Cerebellar cortex (tissue), 1 donor: Measurements from ENCODE around the gene DMWD.
"Not testable (repeated sequence)": the region's sequence is repeated elsewhere in the genome, so short reads cannot be mapped to it uniquely, and the experiment has no call there.

Experiments
- DNase-seq: peaks from one replicate; pipeline ENCODE4 v3.0.0-alpha.2; 2015; ENCODE audit warnings: low spot score

DMWD gene

DNA sequence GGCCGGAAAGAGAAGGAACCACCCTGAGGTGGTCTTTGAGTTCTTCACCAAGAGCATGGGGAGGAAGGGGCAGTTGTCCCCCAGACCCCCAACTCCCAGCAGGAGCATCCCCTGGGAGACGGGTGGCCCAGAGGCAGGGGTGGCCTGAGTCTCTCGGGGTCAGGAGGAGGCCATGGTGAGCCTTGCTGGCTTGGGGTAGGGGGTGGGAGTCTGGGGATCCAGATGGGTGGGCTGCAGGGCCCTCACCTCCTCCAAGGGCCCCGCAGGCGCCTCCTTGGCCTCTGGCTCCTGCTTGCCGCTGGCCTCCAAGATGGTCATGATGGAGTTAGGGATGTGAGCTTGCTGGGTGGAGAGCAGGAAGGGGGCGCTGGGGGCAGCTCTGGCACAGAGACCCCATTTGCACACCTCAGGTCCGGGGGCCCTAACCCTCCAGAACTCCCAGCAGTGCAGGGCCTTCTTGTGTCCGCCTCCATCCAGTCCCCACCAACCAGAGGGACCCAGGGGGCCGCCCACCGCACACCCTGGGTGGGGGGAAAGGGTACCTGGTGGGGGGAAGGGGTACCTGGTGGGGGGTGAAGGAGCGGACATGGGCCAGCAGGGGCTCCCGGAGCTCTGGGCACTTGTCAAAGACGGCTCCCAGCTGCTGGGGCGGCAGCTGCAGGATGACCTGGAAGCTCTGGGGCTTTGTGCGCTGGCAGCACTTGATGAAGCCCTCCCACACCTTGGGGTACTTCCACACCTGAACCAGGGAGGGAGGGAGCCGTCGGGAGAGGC, 23.8 kb upstream of the DMWD start:
- no peak for DNase-seq

DNA sequence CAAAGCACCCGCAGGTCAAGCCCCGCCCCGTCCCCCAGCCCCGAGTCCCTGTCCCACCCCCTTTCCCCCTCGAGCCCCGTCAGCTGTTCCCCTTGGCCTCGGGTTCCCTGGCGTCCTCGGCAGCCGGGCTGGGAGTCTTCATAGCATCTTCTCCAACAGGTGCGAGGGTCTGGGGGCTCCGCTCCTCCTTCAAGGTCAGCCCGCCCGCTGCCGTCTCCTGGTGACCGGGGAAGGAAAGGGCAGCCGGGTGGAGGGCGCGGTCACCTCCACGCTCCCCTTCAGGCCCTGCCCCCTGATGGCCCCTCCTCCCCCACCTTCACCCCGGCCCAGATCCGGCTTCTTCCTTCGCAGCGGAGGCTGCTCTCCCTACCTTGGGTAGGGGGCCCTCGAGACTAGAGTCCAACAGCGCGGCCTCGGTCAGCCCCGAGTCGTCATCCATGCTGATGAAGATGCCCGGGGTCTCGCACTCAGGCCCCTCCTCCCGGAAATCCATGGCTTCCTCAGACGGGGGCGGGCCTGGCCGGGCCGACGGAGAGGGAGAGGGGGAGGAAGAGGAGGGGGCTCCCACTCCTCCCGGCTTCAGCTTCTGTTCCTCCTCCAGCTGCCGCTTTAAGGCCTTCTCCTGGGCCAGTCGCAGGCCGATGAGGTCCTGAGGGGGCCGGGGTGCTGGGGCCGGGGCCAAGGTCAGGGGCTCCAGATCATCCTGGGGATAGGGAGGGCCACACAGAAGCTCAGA, 23.0 kb upstream of the DMWD start:
- DNase-seq: no peak

DNA sequence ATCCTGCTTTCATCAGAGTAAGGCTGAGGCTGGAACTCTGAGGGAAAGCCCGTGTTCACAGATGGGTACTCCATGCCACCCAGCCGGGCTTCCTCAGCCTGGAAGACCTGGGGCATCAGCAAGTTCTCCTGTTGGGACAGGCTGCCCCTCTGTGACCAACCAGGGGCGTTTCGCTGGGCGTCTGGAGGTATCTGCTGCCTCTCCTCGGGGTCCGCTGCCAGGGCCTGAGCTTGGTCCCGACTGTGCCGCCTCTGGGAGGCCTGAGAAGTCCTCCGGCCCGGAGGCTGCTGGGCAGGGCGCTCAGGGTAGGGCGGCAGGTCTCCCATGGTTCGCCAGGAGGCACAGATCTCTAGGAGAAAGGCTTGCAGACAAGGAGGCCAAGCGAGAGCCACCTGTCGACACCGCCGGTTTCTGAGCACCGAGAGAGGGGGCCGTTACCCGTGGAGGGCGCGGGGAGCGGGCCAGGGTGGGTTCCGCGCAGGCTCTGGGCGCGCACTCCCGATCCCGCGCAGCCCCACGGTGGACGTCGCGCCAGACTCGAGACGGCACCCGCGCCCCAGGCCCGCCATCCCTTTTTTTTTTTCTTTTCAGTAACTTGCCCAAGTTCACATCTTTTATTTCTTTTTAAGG, 22.3 kb upstream of the DMWD start, which contains the start of gene RSPH6A:
Gene RSPH6A (minus strand): TSS at position 458 of the 630 bp plus-strand sequence. CDS start 132 bp downstream, at position 326.
- DNase-seq: no peak

DNA sequence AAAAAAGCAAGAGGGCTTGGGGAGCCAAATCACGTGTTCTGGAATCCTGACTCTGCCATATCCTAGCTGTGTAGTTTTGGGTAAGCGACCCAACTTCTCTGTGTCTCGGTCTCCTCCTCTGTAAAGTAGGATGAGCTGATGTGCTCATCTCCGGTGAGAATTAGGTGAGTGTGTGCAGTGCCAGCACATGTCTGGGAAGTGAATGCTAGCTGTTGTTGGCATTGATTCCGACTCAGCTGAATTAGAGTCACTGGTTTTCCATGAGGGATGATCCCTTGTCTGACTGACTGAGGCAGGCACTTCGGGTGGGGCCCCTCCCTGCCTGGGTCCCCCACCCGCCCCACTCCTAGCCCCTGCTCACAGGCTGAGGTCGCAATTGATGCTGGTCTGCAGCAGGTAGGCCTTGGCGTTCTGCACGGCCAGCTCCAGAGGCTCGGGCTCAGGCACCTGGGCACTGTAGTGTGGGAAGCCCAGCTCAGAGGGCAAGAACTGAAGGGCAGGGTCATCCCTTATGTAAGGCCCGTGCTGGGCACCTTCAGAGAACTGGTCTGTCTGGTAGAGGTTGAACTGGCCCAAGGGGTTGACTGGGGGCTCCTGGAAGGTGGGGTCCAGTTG, 21.6 kb upstream of the DMWD start:
- DNase-seq: no peak

DNA sequence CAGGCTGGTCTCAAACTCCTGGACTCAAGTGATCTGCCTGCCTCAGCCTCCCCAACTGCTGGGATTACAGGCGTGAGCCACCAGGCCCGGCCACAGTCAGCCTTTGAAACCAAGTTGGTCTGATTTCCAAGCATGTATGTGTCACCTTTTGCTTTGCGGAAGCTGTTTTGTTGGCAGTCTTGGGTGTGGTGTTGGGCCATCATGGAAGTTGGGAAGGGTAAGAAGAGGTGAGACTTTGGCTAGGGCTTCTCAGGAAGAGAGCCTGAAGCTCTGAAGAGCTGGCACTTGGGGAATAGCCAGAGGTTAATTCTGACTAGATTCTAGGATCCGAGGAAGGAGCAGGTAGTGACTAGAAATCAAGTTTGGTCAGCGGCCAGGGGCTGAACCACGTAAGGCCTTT, 19.7 kb upstream of the DMWD start:
- DNase-seq: no peak

DNA sequence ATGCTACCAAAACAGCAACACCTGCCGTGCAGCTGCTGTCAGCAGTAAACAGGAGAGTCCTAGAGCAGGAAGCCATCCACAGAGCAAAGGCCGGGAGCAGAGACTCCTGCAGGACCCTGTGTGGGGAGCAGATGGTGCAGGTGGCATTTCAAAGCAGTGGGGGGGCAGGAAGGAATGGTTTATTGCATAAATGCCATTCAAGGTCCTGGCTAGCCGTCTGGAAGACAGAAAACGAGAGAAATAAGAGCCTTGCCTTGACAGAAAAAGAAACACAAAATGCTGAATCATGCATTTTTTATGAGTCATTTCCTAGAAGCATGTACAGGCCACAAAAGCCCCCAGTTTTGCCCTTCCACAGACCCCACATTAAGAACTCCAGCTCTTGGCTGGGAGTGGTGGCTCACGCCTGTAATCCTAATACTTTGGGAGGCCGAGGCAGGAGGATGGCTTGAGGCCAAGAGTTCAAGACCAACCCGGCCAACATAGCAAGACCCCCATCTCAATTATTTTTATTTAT, 17.1 kb upstream of the DMWD start:
- DNase-seq: no peak

DNA sequence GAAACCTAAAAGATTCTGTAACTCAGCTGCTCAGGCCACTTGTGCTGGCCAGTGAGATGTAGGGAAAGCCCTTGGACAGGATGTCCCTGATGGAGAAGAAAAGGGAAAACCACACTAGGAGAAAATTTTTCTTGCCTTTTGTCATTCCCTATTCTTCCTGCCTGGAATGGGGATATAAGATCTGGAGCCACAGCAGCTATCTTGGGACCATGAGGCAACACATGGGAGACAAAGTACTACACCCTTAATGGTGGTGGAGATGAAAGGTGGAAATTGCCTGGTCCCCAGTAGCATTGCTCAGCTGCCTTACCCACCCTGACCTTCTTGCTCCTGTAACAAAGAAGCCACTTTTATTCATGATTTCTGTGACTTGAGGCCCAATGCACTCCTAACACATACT, 13.1 kb upstream of the DMWD start:
- no peak for DNase-seq

DNA sequence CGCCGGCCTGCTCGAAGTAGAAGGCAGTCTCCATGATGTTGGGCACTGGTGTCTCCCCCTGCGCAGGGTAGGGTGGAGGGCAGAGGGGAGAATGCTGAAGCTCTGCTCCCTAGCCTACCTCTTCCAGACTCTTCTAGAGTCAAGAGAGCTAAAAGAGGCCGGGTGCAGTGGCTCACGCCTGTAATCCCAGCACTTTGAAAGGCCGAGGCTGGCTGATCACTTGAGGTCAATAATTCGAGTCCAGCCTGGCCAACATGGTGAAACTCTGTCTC, 12.2 kb upstream of the DMWD start:
- no peak for DNase-seq

DNA sequence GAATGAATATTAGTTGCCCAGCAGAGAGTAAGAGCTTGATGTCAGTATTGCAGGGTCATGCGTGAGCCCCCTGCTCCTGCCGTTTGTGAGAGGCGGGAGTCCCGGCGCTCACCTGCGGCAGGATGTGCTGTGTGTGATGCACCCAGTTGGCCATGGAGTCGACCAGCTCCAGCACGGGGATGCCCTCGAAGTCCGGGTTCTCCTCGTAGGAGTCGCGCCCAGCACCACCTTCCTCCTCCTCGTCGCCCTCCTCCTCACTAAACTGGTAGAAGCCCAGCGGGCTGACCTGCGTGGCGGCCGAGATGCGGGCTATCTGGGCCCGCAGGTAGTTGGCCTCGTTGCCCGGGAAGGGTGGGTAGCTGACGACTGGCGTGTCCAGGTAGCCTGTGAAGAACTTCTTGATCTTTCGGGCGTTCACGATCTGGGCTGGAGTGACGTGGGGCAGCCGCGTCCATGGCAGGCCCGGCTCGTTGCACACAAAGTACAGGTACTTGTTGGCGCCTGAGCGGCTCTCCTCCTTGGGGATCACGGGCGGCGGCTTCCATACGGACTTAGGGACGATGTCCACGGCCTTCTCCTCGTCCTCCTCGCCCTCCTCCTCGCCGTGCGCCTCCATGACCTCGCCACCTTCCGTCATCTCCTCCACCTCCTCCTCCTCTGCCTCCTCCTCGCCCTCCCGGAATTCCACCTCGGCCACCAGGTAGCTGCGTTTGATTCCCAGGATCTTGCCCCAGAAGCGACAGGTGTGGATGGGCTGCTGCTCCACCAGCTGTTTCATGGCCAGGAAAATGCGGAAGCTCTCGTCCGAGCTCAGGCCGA, 11.7 kb upstream of the DMWD start:
- DNase-seq: no peak

DNA sequence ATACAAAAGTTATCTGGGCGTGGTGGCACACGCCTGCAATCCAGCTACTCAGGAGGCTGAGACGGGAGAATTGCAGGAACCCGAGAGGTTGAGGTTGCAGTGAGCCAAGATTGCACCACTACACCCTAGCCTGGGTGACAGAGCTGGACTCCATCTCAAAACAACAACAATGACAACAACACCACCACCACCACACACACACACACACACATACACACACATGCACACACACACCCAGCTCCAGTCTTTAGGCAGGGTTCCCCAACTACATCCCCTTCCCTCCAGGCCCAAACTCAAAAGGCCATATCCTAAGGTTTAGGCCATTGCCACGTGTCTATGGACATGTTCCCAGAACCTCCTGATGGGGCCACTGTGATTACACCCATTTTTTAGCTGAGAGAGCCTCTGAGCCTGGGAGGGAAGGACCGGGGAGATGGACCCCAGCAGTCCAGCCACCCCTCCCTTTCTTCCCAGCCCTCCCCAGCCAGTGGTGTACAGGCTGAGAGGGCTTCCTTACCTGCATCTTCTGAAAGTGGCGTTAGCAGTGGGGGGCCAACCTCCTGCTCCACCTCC, 9.0 kb upstream of the DMWD start:
- DNase-seq: no peak

DNA sequence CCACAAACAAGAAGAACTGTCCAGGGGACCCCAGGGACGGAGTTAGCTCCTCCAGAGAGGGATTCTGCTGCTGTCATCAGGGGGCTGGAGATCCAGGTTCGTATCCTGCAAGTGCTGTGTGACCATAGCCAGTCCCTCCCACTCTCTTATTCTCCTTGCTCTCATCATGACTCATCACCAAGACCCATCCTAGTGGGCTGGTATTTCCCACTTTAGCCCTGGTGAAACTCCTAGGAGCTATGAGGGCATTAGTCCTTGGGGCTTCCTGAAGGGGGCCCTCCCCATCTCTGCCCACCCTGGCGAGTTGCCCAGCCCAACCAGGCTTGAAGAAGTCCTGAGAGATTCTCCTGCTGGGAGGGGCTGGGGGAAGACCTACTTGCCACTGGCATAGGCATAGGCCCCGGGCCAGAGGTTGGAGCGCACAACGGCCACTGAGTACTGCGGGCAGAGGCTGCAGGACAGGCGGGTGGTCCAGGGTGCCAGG, 7.5 kb upstream of the DMWD start:
- no peak for DNase-seq

DNA sequence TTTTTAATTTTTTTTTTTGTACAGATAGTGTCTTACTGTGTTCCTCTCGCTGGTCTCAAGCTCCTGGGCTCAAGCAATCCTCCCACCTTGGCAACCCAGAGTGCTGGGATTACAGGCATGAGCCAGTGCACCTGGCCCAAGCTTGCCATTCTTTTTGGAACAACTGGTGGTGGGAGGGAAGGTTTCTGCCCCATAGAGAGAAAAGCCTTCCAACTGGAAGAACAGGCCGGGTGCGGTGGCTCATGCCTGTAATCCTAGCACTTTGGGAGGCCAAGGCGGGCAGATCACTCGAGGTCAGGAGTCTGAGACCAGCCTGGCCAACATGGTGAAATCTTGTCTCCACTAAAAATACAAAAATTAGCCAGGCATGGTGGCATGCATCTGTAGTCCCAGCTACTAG, 6.9 kb upstream of the DMWD start:
- DNase-seq: not testable (repeated sequence)

DNA sequence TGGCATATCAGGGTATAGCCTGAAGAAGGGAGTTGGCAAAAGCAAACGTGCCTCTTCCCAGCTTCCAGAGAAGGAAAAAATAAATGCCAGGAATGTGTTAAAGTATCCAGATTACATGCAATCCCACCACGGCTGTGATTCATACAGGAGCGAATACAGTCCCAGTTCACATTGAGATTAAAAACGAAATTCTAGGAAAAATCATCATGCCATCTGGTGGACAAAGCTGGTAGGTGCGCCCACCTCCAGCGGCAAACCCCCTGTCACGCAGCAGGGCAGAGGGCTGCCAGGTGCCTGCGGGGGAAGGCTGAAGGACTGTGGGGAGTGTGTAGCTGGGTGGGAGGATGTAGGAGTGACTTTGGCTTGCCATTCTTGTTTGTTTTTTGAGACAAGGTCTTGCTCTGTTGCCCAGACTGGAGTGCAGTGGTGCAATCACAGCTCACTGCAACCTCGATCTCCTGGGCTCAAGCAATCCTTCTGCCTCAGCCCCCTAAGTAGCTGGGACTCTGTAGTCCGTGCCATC, 6.4 kb upstream of the DMWD start:
- DNase-seq: peak; percentile 61

DNA sequence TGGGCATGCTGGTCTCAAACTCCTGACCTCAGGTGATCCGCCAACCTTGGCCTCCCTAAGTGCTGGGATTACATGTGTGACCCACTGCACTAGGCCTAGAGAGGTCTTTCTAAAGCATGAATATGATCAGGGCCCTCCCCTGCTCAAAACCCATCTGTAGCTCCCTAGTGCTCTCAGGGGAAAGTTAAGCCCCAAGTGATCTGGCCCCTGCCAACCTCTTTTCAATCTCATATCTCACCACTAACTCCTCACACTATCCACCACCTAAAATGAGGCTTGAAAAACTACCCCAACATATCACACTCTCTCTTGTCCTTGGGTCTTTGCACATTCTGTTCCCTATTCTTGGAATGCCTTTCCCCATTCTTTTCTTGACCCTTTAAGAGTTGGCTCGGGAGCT, 2.0 kb upstream of the DMWD start:
- no peak for DNase-seq

DNA sequence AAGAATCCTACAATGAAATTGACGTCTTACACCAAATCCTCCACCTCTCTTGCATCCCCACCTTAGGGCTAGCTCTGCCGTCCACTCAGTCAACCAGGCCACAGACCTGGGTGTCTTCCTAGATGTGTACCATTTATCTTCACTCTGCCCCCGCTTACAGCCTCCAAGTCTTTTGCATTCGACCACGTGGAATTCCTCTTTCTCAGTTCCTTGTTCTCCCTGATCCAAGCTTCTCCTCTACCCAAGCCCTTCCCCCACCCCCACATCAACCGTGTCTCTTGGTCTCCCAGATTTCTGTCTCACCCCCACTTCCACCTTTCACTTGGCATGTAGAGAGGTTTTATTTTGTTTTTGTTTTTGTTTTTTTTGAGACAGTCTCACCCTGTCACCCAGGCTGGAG, 1.2 kb upstream of the DMWD start:
- DNase-seq: no peak

DNA sequence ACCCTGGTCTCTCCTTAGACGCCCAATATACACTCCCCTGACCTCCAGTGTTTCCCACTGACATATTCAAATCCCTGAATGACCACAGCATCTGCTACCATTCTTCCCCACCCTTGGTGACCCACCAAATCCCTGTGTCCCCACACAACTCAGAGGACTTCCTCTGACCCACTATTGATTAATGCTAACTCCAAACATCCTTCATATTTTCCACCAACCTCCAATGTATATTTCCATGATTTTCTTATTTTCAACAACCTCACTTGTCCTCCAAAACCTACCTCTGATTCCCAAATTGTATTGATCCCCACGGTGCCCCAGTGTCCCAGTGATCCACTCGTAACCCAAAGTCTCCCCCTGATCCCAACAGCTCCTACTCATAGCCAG, 526 bp upstream of the DMWD start:
- no peak for DNase-seq

DNA sequence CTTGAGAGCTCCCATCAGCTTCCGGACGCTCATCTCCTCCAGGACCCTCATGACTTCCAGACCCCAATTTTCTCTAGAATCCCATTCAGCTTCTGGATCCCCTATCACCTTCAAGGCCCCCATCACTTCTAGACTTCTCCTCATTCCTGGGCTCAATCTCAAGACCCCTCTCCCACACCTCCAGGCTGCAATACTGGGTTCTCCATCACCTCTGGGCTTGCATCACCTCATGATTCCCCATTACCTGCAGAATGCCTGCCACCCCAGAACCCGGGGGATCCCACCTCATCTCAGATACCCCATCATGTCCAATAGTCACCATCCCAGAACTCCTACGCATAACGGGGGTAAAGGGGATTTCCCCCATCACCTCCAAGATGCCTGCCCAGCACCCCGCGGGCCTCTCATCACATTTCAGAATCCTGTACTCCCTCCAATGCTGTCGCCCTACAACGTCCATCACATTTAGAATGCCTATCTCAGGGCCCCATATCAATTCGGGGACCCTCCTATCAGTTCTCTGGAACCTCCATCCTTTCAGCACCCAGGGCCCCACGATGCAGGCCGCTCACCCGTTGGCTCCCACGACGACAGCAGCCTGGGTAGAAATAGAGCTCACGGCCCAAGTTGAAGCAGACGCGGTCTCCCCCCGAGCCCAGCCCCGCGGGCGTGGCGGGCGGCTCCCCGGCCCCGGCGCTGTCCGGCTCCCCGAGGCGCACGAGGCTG, 738 bp downstream of the DMWD start:
- DNase-seq: no peak

DNA sequence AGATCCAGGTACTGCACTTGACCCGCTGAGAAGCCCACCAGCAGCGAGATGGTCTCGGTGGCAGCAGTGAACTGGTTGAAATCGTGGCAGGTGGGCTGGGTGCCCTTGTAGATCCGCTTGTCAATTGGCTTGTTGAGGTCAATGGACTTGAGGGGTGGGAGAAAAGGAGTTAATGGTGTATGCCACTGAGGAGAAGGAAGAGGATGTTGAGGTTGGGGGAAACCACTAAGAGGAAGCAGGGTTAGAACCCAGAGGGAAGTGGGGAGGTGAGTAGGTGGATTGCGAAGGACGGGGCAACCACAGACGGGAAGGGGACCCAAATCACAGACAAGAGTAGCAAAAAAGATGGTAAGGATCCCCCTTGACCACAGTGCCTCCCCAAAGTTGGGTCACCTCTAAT, 1.7 kb downstream of the DMWD start:
- no peak for DNase-seq

DNA sequence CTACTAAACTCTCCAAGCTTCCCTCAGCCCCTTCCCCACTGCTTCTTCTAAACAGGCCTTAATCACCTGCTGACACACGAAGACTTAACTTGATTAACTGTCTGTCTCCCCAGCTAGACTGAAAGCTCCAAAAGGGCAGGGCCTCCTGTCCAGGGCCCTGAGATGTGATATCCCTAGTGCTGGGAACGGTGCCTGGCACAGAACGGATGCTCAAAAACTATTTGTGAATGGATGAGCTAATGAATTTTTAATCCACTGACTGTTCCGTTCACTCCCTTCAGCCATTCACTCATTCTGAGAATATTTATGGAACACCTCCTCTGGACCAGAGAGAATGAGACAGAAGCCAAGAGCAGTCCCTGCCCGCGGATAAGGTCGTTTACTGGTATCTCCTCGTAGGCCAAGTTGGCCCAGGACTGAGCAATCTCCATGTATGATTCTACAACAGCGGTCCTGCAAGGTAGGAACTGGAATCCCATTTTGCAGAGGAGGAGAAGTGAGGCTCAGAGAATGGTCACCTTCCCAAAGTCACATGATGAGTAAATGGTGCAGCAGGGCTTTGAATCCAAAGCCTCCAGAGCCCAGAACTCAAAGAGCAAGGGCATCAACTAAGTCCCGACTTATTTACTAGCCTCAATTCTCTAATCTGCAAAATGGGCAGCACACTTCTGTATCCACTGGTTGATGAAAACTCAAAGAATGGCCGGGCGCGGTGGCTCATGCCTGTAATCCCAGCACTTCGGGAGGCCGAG, 3.4 kb downstream of the DMWD start:
- no peak for DNase-seq

DNA sequence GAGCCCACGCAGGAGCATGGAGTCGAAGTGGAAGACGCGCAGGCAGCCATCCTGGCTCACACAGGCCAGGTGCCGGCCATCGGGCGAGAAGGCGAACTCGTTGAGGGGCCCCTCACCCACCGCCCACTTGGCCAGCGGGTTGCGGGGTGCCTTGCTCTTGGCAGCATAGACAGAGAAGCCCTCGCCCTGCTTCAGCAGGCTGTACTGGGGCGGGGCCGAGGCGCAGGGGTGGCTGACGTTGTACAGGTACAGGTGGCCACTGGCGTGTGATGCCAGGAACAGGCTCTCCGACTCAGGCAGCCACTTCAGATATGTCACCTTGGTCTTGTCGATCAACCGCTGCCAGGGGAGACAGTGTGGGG, 6.1 kb downstream of the DMWD start:
- DNase-seq: no peak
